Measurements from ENCODE around the gene SMIM5.

- TF ChIP-seq, protein P1, sequence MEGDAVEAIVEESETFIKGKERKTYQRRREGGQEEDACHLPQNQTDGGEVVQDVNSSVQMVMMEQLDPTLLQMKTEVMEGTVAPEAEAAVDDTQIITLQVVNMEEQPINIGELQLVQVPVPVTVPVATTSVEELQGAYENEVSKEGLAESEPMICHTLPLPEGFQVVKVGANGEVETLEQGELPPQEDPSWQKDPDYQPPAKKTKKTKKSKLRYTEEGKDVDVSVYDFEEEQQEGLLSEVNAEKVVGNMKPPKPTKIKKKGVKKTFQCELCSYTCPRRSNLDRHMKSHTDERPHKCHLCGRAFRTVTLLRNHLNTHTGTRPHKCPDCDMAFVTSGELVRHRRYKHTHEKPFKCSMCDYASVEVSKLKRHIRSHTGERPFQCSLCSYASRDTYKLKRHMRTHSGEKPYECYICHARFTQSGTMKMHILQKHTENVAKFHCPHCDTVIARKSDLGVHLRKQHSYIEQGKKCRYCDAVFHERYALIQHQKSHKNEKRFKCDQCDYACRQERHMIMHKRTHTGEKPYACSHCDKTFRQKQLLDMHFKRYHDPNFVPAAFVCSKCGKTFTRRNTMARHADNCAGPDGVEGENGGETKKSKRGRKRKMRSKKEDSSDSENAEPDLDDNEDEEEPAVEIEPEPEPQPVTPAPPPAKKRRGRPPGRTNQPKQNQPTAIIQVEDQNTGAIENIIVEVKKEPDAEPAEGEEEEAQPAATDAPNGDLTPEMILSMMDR (IDR thresholded peaks at IDR 0.05): no peak
- TF ChIP-seq POLR2A (IDR thresholded peaks at IDR 0.05): no peak
Measured at GRCh38 chr17:75602644-75603043, 30.6 kb upstream of the SMIM5 start.
